Neural cell (in vitro differentiated cells): Measurements from ENCODE around the gene SLC12A3.

Source experiments
- CTCF ChIP-seq: fragments of 450-650 bp; IDR thresholded peaks from 2 replicates; pipeline ENCODE4 v1.5.1; 2014; ENCODE audit warnings: antibody characterized with exemption, mild to moderate bottlenecking, moderate library complexity; ENCODE audit not compliant: poor library complexity, severe bottlenecking
- EP300 ChIP-seq: fragments of 450-650 bp; conservative IDR thresholded peaks from 2 replicates; pipeline ENCODE4 v1.6.1; 2014; ENCODE audit warnings: antibody characterized with exemption, mild to moderate bottlenecking, moderate library complexity; ENCODE audit not compliant: poor library complexity, severe bottlenecking
- EZH2 ChIP-seq: fragments of 200-600, 300-800 bp; shearing (Covaris generic), sonication (generic); IDR thresholded peaks from 2 replicates; pipeline ENCODE4 v1.6.1; 2014; ENCODE audit warnings: antibody characterized with exemption, low read length, borderline replicate concordance, mild to moderate bottlenecking; ENCODE audit not compliant: insufficient read depth, poor library complexity, severe bottlenecking
- POLR2AphosphoS5 ChIP-seq: IDR thresholded peaks from 2 replicates; pipeline ENCODE4 v1.6.1; 2012
- RAD21 ChIP-seq: fragments of 450-650 bp; conservative IDR thresholded peaks from 2 replicates; pipeline ENCODE4 v1.6.1; 2014; ENCODE audit warnings: antibody characterized with exemption, mild to moderate bottlenecking, moderate library complexity
- REST ChIP-seq: IDR thresholded peaks from 2 replicates; pipeline ENCODE4 v1.6.1; 2012; ENCODE audit warnings: borderline replicate concordance
- TAF1 ChIP-seq: IDR thresholded peaks from 2 replicates; pipeline ENCODE4 v1.6.1; 2012; ENCODE audit warnings: low read depth

DNA sequence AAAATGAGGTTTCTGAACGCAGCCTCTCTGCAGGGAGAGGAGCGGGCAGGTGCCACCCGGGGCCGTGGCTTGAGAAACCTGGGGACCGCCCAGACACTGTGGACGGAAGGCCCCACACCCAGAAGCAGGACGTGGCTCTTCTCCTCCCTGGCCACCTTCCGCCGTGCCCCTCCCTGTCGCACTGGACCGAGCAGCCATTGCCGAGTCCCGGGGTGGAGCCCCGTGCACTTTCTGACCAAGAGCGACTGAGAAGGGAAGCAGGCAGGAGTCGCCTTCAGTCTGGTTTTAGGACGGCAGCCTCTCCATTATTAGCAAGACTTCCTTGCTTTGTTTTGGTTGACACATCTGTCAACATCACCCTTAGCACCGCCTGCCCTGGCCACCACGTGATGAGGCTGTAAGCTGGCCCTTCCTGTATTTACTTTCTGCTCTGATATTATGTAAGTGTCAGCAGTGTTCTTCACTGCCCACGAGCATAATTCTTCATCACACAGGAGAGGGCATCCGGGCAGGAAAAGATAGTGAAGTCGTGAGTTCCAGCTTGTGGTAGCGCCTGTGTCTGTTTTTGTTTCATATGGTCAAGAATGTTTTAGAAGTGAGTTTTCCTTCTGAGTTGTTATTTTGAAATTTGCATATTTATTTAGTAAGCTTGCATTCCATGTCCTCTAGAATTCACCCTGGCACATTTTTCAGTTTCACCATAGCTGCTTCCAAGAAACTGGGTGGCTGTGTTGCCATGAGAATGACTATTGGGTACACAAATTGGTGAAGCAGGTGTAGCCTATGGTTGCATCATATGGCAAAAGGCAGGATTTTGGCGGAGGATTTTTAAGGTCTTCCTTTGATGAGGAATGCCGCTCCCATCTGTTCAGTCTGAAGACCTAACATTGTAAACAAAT lies 68.0 kb downstream of the SLC12A3 start:
- TF ChIP-seq CTCF: no peak
- TF ChIP-seq TAF1: no peak
- TF ChIP-seq EZH2: no peak
- TF ChIP-seq REST: no peak
- no peak for TF ChIP-seq POLR2AphosphoS5
- TF ChIP-seq RAD21: no peak
- TF ChIP-seq EP300: no peak
